ENCODE data around the gene EPB41L3. TPM values are rescaled to one million over a fixed set of nuclear protein-coding genes. Genes with fewer than 3 reads are reported as not detected.

EPB41L3 gene
- total RNA-seq, 1 experiment from 2014 or later: 16.1 TPM

GRCh38 chr18:5391409-5391808 lies 152.4 kb downstream of the EPB41L3 start:
- Histone ChIP-seq H3K27me3 (ENCODE audit: insufficient read depth, low read length) (no peaks in the 10 kb centered on the region), H3K9me3 (ENCODE audit: control insufficient read depth, low read depth, low read length) (no peaks in the 10 kb centered on the region), H3K23me2 (ENCODE audit: insufficient read length, low read depth, low read length, poor library complexity, severe bottlenecking) (no peaks in the 10 kb centered on the region), H3K23ac (ENCODE audit: insufficient read length, low read depth, low read length) (no peak overlapping the region), H2BK120ac (ENCODE audit: low read depth, low read length, poor library complexity, severe bottlenecking) (no peak overlapping the region), H2AK5ac (ENCODE audit: insufficient read length, low read length) (no peak overlapping the region), H3K18ac (ENCODE audit: insufficient read length, low read depth, low read length) (no peak overlapping the region), H3K4me1 (ENCODE audit: insufficient read depth, low read length) (no peaks in the 10 kb centered on the region), H3K27ac (ENCODE audit: insufficient read length, low read depth, low read length) (no peak overlapping the region), H3K79me2 (ENCODE audit: insufficient read depth, low read length) (no peaks in the 10 kb centered on the region), H2AFZ (ENCODE audit: low read length) (no peak overlapping the region), H4K5ac (ENCODE audit: insufficient read length, low read depth, low read length) (no peak overlapping the region), H2BK15ac (ENCODE audit: low read depth, low read length) (no peak overlapping the region), H4K20me1 (ENCODE audit: control insufficient read depth, insufficient read depth, insufficient read length) (no peaks in the 10 kb centered on the region), H3K79me1 (ENCODE audit: insufficient read depth, low read depth, low read length, poor library complexity, severe bottlenecking) (no peaks in the 10 kb centered on the region), H3K14ac (ENCODE audit: insufficient read depth, low read length) (no peak overlapping the region), H3K9ac (ENCODE audit: extremely low read depth, insufficient read length, low read length) (no peak overlapping the region), H3T11ph (ENCODE audit: low read length) (no peak overlapping the region), H2BK20ac (ENCODE audit: low read depth, low read length, poor library complexity, severe bottlenecking) (no peak overlapping the region), H2BK12ac (ENCODE audit: insufficient read length, low read depth, low read length) (no peak overlapping the region), H3K4ac (ENCODE audit: low read depth, low read length) (no peak overlapping the region), H4K8ac (replicated peaks; ENCODE audit: insufficient read length, low read depth, low read length) (no peak overlapping the region), H4K91ac (ENCODE audit: insufficient read length, low read depth, low read length) (no peak overlapping the region), H3K4me2 (ENCODE audit: insufficient read depth, insufficient read length, low read length) (no peak overlapping the region), H2BK5ac (ENCODE audit: insufficient read length, low read length) (no peak overlapping the region), H3K56ac (ENCODE audit: insufficient read length, low read depth, low read length) (no peak overlapping the region)
- TF ChIP-seq, protein P1, sequence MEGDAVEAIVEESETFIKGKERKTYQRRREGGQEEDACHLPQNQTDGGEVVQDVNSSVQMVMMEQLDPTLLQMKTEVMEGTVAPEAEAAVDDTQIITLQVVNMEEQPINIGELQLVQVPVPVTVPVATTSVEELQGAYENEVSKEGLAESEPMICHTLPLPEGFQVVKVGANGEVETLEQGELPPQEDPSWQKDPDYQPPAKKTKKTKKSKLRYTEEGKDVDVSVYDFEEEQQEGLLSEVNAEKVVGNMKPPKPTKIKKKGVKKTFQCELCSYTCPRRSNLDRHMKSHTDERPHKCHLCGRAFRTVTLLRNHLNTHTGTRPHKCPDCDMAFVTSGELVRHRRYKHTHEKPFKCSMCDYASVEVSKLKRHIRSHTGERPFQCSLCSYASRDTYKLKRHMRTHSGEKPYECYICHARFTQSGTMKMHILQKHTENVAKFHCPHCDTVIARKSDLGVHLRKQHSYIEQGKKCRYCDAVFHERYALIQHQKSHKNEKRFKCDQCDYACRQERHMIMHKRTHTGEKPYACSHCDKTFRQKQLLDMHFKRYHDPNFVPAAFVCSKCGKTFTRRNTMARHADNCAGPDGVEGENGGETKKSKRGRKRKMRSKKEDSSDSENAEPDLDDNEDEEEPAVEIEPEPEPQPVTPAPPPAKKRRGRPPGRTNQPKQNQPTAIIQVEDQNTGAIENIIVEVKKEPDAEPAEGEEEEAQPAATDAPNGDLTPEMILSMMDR (conservative IDR thresholded peaks at IDR 0.05): no peak
- Mint-ChIP-seq H3K4me1 (no peaks in the 10 kb centered on the region), H3K27me3 (ENCODE audit: low read depth) (no peaks in the 10 kb centered on the region), H3K27ac (no peak overlapping the region), H3K9me3 (no peaks in the 10 kb centered on the region), H3K36me3 (ENCODE audit: insufficient read depth in 1 of 3, low read depth in 3 of 3) (no peaks in the 10 kb centered on the region), H3K4me3 (no peak overlapping the region)
- no peak for DNase-seq
- no CpG with 5 or more reads among the region's 8 CpGs for WGBS (ENCODE audit: extremely low coverage, insufficient read length, low lambda C conversion rate)

All from H9 (cell line).